ENCODE data around the gene OXSR1. TPM values are rescaled to one million over a fixed set of nuclear protein-coding genes. Genes with fewer than 3 reads are reported as not detected.

OXSR1 gene
- total and polyA plus RNA-seq, 9 donors = 25.5 to 36.5 (median 33.1) TPM

GRCh38 chr3:38136393-38136776 is 29.0 kb upstream of the OXSR1 start:
- 0% methylated on average over 18 of the region's 20 CpGs for WGBS (ENCODE audit: insufficient coverage)
- Histone ChIP-seq H3K27ac (ENCODE audit: low read length) (peak overlapping the region; percentile 82), H3K27me3 (ENCODE audit: control insufficient read depth, insufficient read depth, low read length) (no peaks in the 10 kb centered on the region), H3K36me3 (ENCODE audit: control insufficient read depth, insufficient read depth, low read length) (peaks cover 49% of the 10 kb centered on the region), H3K4me1 (ENCODE audit: control insufficient read depth, insufficient read depth, low read length) (peaks cover 31% of the 10 kb centered on the region), H3K9me3 (replicated peaks; ENCODE audit: control insufficient read depth, low read depth, low read length) (no peaks in the 10 kb centered on the region), H3K4me3 (ENCODE audit: low read length) (peak overlapping the region; percentile 64)
- DNase-seq = peak; percentile 48

DNA sequence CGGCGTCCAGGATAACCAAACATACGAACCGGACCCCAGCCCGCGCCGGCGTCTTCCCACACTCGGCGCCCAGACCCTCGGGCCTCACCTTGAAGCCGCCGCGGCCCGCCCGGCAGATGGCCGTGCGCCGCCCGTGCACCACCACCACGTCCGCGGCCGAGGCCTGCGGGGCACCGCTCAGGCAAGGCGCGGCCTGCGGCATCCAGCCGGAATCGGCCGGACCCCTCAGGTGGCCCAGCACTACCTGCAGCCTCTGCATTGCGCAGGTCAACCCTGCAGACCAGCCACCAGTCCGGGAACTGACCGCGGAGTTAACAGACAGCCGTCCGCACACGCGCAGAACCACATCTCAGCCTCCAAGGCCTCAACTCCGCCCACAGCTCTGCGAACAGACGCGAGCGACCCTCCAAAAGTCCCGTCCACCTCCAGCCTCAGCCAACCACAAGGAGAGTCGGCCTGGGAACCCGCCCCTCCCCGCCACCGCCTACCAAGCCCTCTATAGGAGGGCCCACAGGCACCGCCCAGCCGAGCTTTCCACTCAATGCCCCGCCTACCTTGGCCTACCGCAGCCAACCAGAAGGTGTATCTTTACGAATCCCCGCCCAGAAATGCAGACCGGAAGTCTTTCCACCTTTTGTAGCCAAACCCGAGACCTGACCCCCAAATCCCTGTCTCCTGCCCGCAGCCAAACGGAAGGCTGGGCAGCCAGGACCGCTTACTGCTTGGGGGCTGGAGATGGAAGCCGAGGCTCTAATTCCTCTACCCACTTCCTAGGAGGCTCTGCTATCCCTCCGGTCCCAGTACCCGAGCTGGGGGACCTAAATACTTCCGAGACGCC is 28.3 kb upstream of the OXSR1 start, which contains the start of gene ACAA1:
ACAA1 (minus strand) TSS at position 351 of the 838 bp plus-strand sequence; CDS start at position 259, 92 bp downstream.
- peak; percentile 100 for DNase-seq
- peaks cover 49% of the 10 kb centered on the region for H3K36me3 ChIP-seq (ENCODE audit: control insufficient read depth, insufficient read depth, low read length)
- H3K9me3 ChIP-seq (replicated peaks; ENCODE audit: control insufficient read depth, low read depth, low read length) = no peaks in the 10 kb centered on the region
- H3K4me3 ChIP-seq (ENCODE audit: low read length) = peak within 1 kb of the TSS; percentile 91
- H3K27me3 ChIP-seq (ENCODE audit: control insufficient read depth, insufficient read depth, low read length) = no peaks in the 10 kb centered on the region
- under 1% methylated on average over 54 of the region's 66 CpGs for WGBS (ENCODE audit: insufficient coverage)
- peak within 1 kb of the TSS; percentile 99 for H3K27ac ChIP-seq (ENCODE audit: low read length)
- peaks cover 31% of the 10 kb centered on the region for H3K4me1 ChIP-seq (ENCODE audit: control insufficient read depth, insufficient read depth, low read length)

DNA sequence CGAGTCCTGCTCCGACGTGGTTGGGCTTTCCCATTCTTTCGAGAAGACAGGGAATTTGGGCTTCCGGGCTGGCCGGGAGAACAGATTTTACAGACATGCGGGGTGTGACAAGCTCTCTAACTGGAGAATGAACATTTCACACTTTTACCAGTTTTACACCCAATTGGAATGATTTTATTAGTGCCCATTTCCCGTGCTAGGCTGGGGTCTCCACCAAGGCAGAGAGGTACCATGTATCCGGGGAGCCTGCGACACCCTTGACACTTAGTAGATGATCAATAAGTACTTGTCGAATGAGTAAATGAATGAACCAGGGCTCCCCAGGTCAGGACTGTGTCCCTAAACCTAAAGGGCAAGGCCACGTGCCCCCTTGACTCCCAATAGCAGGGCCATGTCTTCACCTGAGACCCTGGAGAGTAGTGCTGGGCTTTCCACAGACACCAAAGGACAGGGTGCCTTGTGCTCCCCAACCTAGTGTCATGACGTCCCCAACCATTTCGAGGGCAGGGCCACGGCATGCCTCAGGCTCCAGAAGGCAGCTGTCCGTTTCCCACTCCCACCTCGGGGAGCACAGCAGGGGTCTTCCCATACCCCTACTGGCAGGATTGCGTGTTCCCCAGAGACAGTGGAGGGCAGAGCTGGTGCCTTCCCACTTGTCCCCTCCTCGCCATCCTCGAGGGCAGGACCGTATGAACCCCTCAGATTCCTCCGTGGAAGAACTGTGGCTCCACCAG is 27.6 kb upstream of the OXSR1 start:
- H3K9me3 ChIP-seq (replicated peaks; ENCODE audit: control insufficient read depth, low read depth, low read length) = no peaks in the 10 kb centered on the region
- WGBS (ENCODE audit: insufficient coverage) = 12% methylated on average over 11 of the region's 22 CpGs

GRCh38 chr3:38138349-38139190 is 26.8 kb upstream of the OXSR1 start, which contains the start of gene MYD88:
Gene MYD88 (plus strand): TSS chr3:38138661. CDS start chr3:38138701, 40 bp downstream.
- H3K27ac ChIP-seq (ENCODE audit: low read length) = peak within 1 kb of the TSS; percentile 99
- peak; percentile 86 for DNase-seq
- peaks cover 39% of the 10 kb centered on the region for H3K36me3 ChIP-seq (ENCODE audit: control insufficient read depth, insufficient read depth, low read length)
- no peaks in the 10 kb centered on the region for H3K9me3 ChIP-seq (replicated peaks; ENCODE audit: control insufficient read depth, low read depth, low read length)
- H3K4me1 ChIP-seq (ENCODE audit: control insufficient read depth, insufficient read depth, low read length) = peaks cover 31% of the 10 kb centered on the region
- WGBS (ENCODE audit: insufficient coverage) = under 1% methylated on average over 61 of the region's 65 CpGs
- H3K27me3 ChIP-seq (ENCODE audit: control insufficient read depth, insufficient read depth, low read length) = no peaks in the 10 kb centered on the region
- peak within 1 kb of the TSS; percentile 91 for H3K4me3 ChIP-seq (ENCODE audit: low read length)

More for the DNA sequence above, 27.6 kb upstream of the OXSR1 start:
- H3K27me3 ChIP-seq (ENCODE audit: control insufficient read depth, insufficient read depth, low read length) = no peaks in the 10 kb centered on the region
- peaks cover 31% of the 10 kb centered on the region for H3K4me1 ChIP-seq (ENCODE audit: control insufficient read depth, insufficient read depth, low read length)
- peaks cover 47% of the 10 kb centered on the region for H3K36me3 ChIP-seq (ENCODE audit: control insufficient read depth, insufficient read depth, low read length)
- peak; percentile 96 for DNase-seq
- H3K27ac ChIP-seq (ENCODE audit: low read length) = peak overlapping the region; percentile 99
- H3K4me3 ChIP-seq (ENCODE audit: low read length) = peak overlapping the region; percentile 91

DNA sequence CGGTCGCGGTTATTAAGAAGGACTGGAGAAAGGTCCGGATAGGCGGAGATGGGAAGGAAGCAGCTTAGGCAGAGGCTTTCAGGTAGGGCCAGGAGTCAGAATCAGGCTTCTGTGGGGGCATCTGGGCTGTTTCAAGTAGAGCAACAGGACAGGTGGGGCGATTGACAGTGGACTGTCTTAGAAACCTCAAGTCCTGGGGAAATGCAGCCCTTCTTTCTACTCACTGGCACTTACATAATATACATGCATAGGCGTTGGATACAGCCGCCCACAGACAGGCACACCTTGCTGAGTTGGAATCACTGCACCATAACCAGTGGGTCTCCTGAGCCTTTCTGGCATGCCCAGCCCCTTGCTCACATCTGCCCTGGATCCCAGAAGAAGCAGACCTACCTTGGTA is 26.1 kb upstream of the OXSR1 start:
- peaks cover 31% of the 10 kb centered on the region for H3K4me1 ChIP-seq (ENCODE audit: control insufficient read depth, insufficient read depth, low read length)
- H3K36me3 ChIP-seq (ENCODE audit: control insufficient read depth, insufficient read depth, low read length) = peaks cover 33% of the 10 kb centered on the region

GRCh38 chr3:38139652-38140051 is 25.7 kb upstream of the OXSR1 start:
- Histone ChIP-seq H3K9me3 (replicated peaks; ENCODE audit: control insufficient read depth, low read depth, low read length) (no peaks in the 10 kb centered on the region), H3K4me1 (ENCODE audit: control insufficient read depth, insufficient read depth, low read length) (peaks cover 31% of the 10 kb centered on the region), H3K36me3 (ENCODE audit: control insufficient read depth, insufficient read depth, low read length) (peaks cover 28% of the 10 kb centered on the region), H3K27me3 (ENCODE audit: control insufficient read depth, insufficient read depth, low read length) (no peaks in the 10 kb centered on the region), H3K4me3 (ENCODE audit: low read length) (peak overlapping the region; percentile 91), H3K27ac (ENCODE audit: low read length) (no peak overlapping the region)
- no peak for DNase-seq
- WGBS (ENCODE audit: insufficient coverage) = 100% methylated on average over 1 of the region's 7 CpGs

More for the DNA sequence above, 26.1 kb upstream of the OXSR1 start:
- DNase-seq = no peak
- Histone ChIP-seq H3K9me3 (replicated peaks; ENCODE audit: control insufficient read depth, low read depth, low read length) (no peaks in the 10 kb centered on the region), H3K27ac (ENCODE audit: low read length) (peak overlapping the region; percentile 99), H3K27me3 (ENCODE audit: control insufficient read depth, insufficient read depth, low read length) (no peaks in the 10 kb centered on the region), H3K4me3 (ENCODE audit: low read length) (peak overlapping the region; percentile 91)
- 6% methylated on average over 7 of the region's 8 CpGs for WGBS (ENCODE audit: insufficient coverage)

GRCh38 chr3:38140326-38141172 is 24.8 kb upstream of the OXSR1 start:
- peaks cover 29% of the 10 kb centered on the region for H3K4me1 ChIP-seq (ENCODE audit: control insufficient read depth, insufficient read depth, low read length)
- 95% methylated on average over 10 of the region's 13 CpGs for WGBS (ENCODE audit: insufficient coverage)
- DNase-seq = no peak
- no peaks in the 10 kb centered on the region for H3K27me3 ChIP-seq (ENCODE audit: control insufficient read depth, insufficient read depth, low read length)
- H3K9me3 ChIP-seq (replicated peaks; ENCODE audit: control insufficient read depth, low read depth, low read length) = no peaks in the 10 kb centered on the region
- H3K27ac ChIP-seq (ENCODE audit: low read length) = no peak overlapping the region
- H3K4me3 ChIP-seq (ENCODE audit: low read length) = no peak overlapping the region
- H3K36me3 ChIP-seq (ENCODE audit: control insufficient read depth, insufficient read depth, low read length) = peaks cover 25% of the 10 kb centered on the region

DNA sequence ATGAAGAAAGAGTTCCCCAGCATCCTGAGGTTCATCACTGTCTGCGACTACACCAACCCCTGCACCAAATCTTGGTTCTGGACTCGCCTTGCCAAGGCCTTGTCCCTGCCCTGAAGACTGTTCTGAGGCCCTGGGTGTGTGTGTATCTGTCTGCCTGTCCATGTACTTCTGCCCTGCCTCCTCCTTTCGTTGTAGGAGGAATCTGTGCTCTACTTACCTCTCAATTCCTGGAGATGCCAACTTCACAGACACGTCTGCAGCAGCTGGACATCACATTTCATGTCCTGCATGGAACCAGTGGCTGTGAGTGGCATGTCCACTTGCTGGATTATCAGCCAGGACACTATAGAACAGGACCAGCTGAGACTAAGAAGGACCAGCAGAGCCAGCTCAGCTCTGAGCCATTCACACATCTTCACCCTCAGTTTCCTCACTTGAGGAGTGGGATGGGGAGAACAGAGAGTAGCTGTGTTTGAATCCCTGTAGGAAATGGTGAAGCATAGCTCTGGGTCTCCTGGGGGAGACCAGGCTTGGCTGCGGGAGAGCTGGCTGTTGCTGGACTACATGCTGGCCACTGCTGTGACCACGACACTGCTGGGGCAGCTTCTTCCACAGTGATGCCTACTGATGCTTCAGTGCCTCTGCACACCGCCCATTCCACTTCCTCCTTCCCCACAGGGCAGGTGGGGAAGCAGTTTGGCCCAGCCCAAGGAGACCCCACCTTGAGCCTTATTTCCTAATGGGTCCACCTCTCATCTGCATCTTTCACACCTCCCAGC is 24.0 kb upstream of the OXSR1 start:
- Histone ChIP-seq H3K36me3 (ENCODE audit: control insufficient read depth, insufficient read depth, low read length) (peaks cover 25% of the 10 kb centered on the region), H3K4me3 (ENCODE audit: low read length) (no peak overlapping the region), H3K27me3 (ENCODE audit: control insufficient read depth, insufficient read depth, low read length) (no peaks in the 10 kb centered on the region), H3K9me3 (replicated peaks; ENCODE audit: control insufficient read depth, low read depth, low read length) (peaks cover 3% of the 10 kb centered on the region), H3K27ac (ENCODE audit: low read length) (no peak overlapping the region), H3K4me1 (ENCODE audit: control insufficient read depth, insufficient read depth, low read length) (peaks cover 24% of the 10 kb centered on the region)
- no peak for DNase-seq
- WGBS (ENCODE audit: insufficient coverage) = 94% methylated on average over 5 of the region's 7 CpGs

All from muscle of leg (tissue), 11 donors.